HG03457 (cell line): Measurements from ENCODE around the gene TAP1.
"Not testable (repeated sequence)": the region's sequence is repeated elsewhere in the genome, so short reads cannot be mapped to it uniquely, and the experiment has no call there.

Source experiments
- ATAC-seq: cut with Tn5 transposase; IDR thresholded peaks from one replicate; pipeline ENCODE4 v1.9.1; 2021; ENCODE audit warnings: moderate number of reproducible peaks; ENCODE audit not compliant: unreplicated experiment

Gene TAP1

DNA sequence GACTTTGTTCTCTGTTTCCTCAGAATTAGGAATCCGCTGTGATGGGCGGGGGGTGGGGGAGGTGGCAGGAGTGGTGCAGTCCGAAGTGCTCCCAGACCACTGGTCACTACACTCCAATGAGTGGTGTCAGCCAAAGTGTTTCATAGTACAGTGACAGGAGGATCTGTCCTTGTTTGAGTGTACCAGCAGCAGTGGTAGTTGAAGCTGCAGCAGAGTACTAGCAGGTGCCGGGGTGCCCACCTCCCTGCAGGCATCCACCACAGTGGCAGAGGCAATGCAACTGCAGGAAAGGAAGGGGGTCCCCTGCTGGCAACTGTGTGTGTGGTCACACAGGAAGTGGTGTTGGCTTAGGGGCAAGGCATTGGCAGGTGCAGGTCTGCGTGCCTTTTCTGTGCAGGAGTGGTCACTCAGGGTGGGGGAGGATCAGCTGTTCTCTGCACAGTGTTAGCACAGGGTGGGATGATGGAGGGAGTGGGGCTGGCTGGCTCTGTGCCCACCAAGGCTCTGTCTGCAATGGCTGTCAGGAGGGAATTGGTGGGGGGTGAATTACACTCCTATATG is 46.4 kb downstream of the TAP1 start:
- ATAC-seq, result no peak

DNA sequence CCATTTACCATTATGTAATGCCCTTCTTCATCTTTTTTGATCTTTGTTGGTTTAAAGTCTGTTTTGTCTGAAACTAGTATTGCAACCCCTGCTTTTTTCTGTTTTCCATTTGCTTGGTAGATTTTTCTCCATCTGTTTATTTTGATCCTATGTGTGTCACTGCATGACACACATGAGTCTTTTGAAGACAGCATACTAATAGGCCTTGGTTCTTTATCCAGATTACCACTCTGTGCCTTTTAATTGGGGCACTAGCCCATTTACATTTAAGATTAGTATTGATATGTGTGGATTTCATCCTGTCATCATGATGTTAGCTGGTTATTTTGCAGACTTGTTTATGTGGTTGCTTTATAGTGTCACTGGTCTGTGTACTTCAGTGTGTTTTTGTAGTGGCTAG is 48.1 kb downstream of the TAP1 start:
- ATAC-seq, result not testable (repeated sequence)

DNA sequence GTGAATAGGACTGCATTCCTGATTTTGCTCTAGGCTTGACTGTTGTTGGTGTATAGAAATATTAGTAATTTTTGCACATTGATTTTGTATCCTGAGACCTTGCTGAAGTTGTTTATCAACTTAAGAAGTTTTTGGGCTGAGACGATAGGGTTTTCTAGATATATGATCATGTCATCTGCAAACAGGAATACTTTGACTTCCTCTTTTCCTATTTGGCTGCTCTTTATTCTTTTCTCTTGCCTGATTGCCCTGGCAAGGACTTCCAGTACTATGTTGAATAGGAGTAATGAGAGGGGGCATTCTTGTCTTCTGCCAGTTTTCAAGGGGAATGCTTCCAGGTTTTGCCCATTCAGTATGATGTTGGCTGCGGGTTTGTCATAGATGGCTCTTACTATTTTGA is 50.1 kb downstream of the TAP1 start:
- ATAC-seq, result no peak

DNA sequence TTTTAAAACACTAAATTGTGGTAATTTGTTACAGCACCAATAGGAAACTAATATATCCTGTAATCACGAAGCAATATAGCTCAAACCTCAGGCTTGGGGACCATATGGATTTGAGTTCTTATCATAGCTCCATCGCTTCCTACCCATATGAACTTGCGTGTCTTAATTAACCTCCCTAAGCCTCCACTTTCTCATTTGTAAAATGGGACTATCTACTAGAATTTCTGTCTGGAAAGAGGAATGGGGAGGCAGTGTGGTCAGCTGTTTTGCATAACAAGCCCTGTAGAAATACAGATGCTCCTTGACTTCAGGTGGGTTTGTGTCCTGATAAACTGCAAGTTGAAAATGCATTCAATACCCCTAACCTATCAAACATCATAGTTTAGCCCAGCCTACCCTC is 53.8 kb downstream of the TAP1 start:
- ATAC-seq, result no peak

DNA sequence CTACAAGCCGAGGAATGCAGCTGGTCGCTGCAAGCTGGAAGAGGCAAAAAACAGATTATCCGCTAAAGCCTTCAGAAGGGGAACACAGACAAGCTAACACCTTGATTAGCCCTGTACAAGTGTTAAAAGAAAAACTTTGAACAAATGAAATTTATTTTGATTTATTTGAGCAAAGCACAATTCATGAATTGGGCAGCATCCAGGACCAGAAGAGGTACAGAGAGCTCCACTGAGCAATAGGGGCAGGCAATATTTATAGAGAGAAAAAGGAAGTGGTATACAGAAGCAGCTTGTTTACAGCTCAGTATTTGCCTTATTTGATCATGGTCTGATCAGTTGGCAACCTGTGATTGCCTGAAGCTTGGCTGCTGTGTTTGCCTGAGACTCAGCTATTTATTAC is 54.3 kb downstream of the TAP1 start:
- ATAC-seq, result no peak

DNA sequence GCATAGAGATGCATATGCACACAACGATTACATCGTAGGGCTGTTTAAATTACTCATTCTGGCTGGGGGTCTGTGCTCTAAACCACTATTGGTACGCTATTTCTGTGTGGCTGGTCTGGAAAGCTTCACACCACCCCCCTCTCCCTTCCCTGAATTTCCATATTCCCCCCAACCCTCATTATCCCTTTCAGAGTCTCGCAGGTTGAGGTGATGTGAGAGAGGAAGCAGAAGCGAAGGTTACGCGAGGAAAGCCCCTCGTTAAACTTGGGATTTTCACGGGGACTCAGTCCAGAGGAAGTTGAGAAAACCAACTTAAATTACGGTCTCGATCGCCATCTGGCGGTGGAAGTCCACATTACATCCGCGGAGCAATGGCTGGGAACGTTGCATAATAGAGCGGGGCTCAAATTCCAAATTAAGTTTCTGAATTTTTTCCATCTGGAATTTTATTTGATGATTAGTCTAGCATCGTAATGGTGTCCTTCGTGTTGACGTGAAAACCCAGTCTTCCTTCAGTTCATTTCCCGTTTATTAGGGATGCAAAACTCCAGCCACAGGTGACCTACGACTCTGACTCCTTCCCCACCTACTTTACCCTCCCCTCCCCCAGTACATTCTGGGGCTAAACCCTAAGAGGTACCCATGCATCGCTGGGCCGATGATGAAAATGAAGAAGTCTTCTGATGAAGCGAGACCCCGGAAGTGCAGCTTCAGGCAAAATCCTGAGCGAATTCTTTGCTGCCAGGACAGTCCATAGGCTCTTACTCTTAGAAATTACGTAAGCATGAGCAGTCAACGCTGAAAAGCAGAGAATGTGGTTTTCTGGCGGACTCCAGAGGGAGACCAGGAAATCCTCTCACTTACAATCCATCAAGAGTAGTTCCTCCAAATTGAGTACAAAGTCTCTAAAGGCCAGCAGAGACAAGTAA is 56.4 kb downstream of the TAP1 start:
- ATAC-seq, result no peak
